Activated T-cell treated with anti-CD3 and anti-CD28 coated beads, Interleukin-2, amount 50 U/mL, for 4 hours (primary cell): ENCODE measurements around the gene TEFM. TPM values are rescaled to one million over a fixed set of nuclear protein-coding genes. Genes with fewer than 3 reads are reported as not detected.
"Not testable (repeated sequence)": the region's sequence is repeated elsewhere in the genome, so short reads cannot be mapped to it uniquely, and the experiment has no call there.

Experiments used
- ATAC-seq, 2 donors: fragments of 200-7000 bp; cut with Tn5 transposase; one replicate each; pipeline ENCODE4 v1.10.0; 2021
- DNase-seq: peaks from one replicate; pipeline ENCODE4 v3.0.0-alpha.2; 2020
- H3K27me3 Mint-ChIP-seq: one replicate; pipeline ENCODE4 v1.8.0; 2021; ENCODE audit warnings: low read depth, mixed read lengths
- H3K36me3 Mint-ChIP-seq: one replicate; pipeline ENCODE4 v1.8.0; 2022; ENCODE audit warnings: mixed read lengths; ENCODE audit not compliant: insufficient read depth
- H3K4me1 Mint-ChIP-seq: one replicate; pipeline ENCODE4 v1.8.0; 2021; ENCODE audit warnings: low read depth, mixed read lengths
- H3K4me3 Mint-ChIP-seq: one replicate; pipeline ENCODE4 v1.8.0; 2021; ENCODE audit warnings: mild to moderate bottlenecking, moderate library complexity, mixed read lengths
- H3K9me3 Mint-ChIP-seq: one replicate; pipeline ENCODE4 v1.8.0; 2021; ENCODE audit warnings: mixed read lengths
- total RNA-seq, 3 donors: library from RNA; stranded (reverse); gene quantifications; one replicate each; pipeline ENCODE4 v1.2.1, GENCODE V29; 2021

The TEFM gene, protein sequence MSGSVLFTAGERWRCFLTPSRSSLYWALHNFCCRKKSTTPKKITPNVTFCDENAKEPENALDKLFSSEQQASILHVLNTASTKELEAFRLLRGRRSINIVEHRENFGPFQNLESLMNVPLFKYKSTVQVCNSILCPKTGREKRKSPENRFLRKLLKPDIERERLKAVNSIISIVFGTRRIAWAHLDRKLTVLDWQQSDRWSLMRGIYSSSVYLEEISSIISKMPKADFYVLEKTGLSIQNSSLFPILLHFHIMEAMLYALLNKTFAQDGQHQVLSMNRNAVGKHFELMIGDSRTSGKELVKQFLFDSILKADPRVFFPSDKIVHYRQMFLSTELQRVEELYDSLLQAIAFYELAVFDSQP
- total RNA-seq, result 10 to 100 TPM; 12.1 to 15.9 (median 14.2) TPM

DNA sequence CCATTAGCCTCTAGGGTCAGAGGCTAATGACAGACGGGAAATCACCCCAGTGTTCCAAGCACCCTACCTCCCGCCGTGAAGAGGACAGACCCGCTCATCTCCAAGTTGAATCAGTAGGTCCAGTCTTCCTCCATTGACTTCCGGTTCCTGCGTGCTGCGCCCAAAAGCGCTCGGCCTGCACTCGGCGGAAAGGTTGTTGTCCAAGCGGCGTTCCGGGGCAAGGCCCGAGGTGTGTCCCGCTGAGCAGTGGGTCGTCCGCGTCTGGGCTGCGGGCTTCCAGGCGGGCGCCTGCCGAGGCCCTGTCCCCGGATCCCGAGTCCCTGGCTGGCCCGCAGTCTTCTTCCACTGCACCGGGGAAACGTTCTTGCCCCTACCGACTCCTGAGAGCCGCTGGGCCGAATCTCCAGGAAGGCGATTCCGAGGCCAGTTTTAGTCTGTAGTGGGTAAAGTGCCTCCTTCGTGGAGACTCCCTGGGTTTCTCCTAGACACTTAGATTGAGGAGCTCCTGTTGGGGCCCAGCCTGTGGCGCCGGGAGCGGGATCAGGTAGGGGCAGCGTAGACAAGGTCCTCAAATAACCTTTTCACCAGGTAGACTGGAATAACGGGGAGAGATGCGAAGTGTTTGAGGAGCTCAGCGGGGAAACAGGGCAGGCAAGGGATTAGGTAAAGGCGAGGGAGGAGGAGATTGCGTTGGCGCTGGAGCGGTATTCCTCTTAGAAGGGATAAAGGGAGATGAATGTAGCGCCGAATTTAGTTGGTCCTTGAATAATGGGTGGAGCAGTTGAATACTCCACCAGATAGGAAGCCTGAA lies at the start of gene TEFM:
TEFM (minus strand) TSS at position 138 of the 811 bp plus-strand sequence; CDS start at position 98, 40 bp downstream.
- Mint-ChIP-seq H3K27me3 (no peaks in the 10 kb centered on the region), H3K36me3 (peaks cover 15% of the 10 kb centered on the region), H3K9me3 (no peaks in the 10 kb centered on the region), H3K4me1 (peaks cover 43% of the 10 kb centered on the region), H3K4me3 (peak within 1 kb of the TSS; percentile 98)
- peak; percentile 99 for ATAC-seq
- peak; percentile 80 for DNase-seq

DNA sequence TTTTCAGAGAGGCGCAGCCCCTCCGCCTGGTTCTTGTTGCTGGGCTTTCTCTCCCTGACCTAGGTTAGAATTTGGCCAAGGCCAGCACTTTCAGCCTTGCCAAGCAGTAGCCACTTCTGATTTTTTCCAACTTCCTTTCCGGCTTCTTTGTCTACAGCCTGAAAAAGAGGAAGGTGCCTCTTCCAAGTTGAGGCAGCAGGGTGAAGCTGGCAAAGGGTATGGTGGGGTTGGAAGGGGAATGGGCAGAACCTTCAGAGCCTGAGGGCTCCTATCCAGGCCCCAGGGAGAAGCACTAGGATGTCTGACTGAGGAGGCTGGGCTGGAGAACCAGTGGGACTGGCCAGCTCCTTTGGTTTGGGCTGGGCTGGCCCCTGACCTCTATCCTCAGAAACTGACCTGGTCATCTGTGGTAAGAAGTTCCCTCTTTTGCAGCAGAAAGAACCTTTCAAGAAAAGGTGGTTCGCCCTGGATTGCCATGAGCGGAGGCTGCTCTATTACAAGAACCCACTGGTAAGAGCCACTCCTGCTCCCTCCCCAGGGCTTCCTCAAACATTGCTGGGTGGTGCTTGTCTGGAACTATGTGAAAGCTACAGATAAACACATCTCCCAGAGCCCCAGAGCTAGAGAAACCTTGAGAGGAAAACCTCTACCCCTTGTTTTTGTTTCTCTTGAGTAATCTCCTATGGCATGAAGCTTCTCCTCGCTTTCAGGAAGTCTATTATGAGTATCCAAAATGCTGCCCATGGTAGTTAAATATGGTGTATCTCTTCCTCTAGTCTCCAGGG lies 48.2 kb upstream of the TEFM start:
- H3K4me3 Mint-ChIP-seq, result no peak overlapping the region

DNA sequence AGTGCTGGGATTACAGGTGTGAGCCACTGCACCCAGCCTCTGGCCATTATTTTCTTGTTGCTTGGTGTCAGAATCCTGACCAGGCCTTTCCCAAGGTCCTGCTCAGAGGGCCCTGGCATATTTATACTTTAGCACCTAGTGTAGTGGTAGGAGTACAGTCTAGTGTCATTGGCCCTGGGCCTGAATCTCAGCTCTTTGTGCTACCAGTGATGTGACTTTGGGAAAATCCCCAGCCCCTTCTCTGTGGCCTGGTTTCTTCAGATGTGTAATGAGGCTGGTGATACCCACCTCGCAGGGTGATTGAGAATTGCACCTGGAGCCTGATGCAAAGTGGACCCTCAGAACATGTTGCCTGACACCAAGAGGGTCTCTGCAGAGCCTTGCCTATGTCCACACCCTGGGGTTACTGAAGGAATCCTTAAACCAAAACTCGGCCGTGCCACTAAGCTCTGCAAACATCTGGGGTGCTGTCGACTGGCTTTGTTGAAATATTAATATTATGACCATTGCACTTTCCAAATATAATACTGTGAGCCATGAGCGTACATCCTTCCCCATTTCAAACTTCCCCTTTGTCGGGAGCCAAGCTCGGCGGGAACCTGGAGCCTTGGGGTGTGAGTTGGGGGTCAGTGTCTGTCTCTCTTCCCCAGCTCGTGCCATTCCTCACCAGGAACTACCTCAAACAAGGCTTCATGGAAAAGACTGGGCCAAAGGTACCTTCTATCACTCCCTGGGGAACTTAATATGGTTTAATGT lies 46.8 kb upstream of the TEFM start:
- no peaks in the 10 kb centered on the region for H3K36me3 Mint-ChIP-seq
- ATAC-seq (no peak), DNase-seq (no peak)
- no peaks in the 10 kb centered on the region for H3K9me3 Mint-ChIP-seq
- H3K4me3 Mint-ChIP-seq, result no peak overlapping the region
- no peaks in the 10 kb centered on the region for H3K27me3 Mint-ChIP-seq
- H3K4me1 Mint-ChIP-seq, result peaks cover 4% of the 10 kb centered on the region

More for the DNA sequence above, 48.2 kb upstream of the TEFM start:
- no peaks in the 10 kb centered on the region for H3K9me3 Mint-ChIP-seq
- peaks cover 10% of the 10 kb centered on the region for H3K27me3 Mint-ChIP-seq
- H3K4me1 Mint-ChIP-seq, result peaks cover 4% of the 10 kb centered on the region
- DNase-seq (no peak), ATAC-seq (no peak)
- no peaks in the 10 kb centered on the region for H3K36me3 Mint-ChIP-seq

DNA sequence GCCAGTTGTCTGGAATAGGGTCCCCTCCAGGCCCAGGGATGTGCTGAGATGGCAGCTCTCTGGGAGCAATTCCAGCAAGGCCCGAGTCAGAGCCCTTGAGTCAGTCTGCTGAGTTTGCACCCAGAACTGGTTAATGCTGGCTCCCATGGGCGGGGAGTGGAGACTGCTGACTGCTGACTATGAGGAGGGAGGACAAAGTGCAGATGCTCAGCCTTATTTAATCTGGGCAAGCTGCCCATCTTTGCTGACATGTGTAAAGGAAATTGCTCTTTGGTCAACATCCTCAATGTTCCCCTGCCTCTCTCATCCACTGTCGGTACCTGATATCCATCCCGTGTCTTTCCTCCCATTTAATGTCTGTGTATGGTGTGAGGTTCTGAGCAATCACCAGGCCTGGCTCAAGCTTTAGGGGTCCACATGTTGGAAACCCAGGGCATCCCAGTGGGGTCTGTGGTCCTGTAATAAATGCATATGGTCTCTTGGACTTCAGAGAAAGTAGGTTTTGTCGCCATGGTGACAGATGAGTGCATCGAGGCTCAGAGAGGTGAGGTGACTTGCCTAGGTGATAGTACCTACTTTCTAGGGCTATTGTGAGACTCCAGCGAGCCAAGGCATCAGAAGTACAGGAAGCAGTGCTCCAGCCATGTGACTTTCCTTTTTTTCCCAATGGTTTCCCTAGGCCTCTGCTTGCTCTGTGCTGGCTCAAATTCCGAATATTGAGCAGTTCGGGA lies 44.8 kb upstream of the TEFM start:
- Mint-ChIP-seq H3K27me3 (no peaks in the 10 kb centered on the region), H3K9me3 (no peaks in the 10 kb centered on the region), H3K4me3 (no peak overlapping the region), H3K36me3 (no peaks in the 10 kb centered on the region), H3K4me1 (peaks cover 4% of the 10 kb centered on the region)
- ATAC-seq (no peak), DNase-seq (no peak)

DNA sequence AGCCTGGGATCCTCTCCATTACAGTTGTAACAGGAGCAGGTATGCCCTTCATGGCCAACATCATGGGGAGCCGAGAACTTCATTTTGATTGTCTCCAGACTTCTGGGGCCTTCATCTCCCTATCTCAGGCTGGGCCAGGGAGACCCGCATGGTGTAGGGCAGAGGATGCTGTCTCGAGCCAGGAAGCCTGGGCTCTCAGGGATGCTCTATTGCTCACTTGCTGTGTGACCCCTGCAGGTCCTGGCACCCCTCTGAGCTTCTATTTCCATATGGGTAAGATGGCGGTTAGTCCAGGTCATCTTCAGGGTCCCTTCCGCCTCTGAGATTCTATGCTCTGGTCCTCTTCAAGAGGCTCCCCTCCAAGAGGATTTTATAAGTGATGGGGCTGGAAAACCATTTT lies 44.2 kb upstream of the TEFM start:
- H3K9me3 Mint-ChIP-seq, result no peaks in the 10 kb centered on the region

DNA sequence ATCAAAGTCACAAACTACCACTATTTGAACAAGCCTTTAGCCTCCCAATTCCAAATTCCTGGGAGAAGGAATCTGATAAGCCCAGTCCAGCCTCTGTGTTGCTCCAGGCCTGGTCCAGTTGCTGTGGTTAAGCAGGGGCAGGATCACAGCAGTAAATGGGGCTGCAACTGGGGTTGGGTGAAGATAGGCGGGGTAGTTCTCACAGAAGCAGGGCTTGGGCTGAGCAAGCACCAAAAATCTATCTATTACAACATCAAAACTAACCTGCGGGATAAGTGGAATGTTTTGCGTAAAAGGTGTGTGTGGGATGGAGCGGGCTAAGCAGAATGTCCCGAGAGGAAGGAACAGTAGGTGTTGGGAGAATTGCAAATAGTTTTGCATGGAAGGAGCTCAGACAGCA lies 41.8 kb upstream of the TEFM start:
- no peaks in the 10 kb centered on the region for H3K27me3 Mint-ChIP-seq
- H3K36me3 Mint-ChIP-seq, result no peaks in the 10 kb centered on the region
- H3K4me3 Mint-ChIP-seq, result no peak overlapping the region
- ATAC-seq (no peak), DNase-seq (no peak)
- no peaks in the 10 kb centered on the region for H3K9me3 Mint-ChIP-seq
- H3K4me1 Mint-ChIP-seq, result peaks cover 3% of the 10 kb centered on the region

More for the DNA sequence above, 44.2 kb upstream of the TEFM start:
- ATAC-seq (no peak), DNase-seq (no peak)
- H3K4me3 Mint-ChIP-seq, result no peak overlapping the region
- H3K27me3 Mint-ChIP-seq, result no peaks in the 10 kb centered on the region
- H3K4me1 Mint-ChIP-seq, result peaks cover 4% of the 10 kb centered on the region
- no peaks in the 10 kb centered on the region for H3K36me3 Mint-ChIP-seq

DNA sequence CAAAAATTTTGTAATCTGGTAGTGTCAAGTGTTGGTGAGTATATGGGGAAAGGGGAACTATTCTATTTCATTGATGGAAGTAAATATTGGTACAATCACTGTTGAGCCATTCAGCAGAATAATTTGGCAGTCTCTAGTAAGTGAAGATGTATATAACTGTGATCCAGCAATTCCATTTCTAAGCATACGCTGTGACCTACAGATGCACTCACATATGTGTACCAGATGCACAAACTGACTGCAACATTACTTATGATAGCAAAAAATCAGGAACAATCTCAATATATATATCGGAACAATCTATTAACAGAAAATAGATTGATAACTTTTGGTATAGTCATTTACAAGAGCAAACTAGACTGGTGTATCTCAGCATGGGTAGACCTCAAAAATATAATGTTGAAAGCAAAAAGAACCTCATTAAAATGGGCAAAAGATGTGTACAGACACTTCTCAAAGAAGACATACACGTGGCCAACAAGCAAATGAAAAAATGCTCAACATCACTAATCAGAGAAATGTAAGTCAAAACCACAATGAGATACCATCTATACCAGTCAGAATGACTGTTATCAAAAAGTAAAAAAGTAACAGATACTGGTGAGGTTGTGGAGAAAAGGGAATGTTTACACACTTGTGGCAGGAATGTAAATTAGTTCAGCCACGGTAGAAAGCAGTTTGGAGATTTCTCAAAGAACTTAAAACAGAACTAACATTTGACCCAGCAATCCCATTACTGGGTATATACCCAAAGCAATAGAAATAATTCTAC lies 36.5 kb upstream of the TEFM start:
- no peak overlapping the region for H3K4me3 Mint-ChIP-seq
- no peak for DNase-seq
- no peaks in the 10 kb centered on the region for H3K27me3 Mint-ChIP-seq
- ATAC-seq, result no peak
- H3K4me1 Mint-ChIP-seq, result peaks cover 3% of the 10 kb centered on the region
- H3K9me3 Mint-ChIP-seq, result no peaks in the 10 kb centered on the region
- H3K36me3 Mint-ChIP-seq, result no peaks in the 10 kb centered on the region

DNA sequence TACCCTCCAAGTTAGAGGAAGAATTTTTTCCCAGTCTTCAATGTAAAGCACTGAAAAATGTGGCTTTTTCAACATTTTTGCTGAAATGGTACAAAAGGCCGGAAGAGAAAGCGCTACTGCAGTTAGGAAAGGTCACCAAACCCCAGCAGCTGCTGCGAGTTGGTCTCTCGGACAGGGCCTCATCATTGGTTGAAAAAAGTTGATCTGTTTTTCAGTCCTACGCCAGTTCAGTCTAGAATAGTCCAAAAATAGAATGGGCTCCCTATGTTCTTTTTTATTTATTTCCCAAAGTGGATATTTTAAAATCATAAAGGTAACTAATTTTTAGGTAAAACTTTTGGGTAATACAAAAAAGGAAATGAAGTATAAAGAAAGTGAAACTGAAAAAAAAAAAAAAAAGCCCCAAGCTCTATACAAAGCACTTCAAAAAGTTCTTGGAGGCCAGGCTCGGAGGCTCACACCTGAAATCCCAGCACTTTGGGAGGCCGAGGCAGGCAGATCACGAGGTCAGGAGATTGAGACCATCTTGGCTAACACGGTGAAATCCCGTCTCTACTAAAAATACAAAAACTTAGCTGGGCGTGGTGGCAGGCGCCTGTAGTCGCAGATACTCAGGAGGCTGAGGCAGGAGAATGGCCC lies 33.1 kb upstream of the TEFM start:
- Mint-ChIP-seq H3K4me3 (peak overlapping the region; percentile 8), H3K4me1 (peaks cover 3% of the 10 kb centered on the region), H3K27me3 (no peaks in the 10 kb centered on the region), H3K36me3 (no peaks in the 10 kb centered on the region), H3K9me3 (no peaks in the 10 kb centered on the region)
- ATAC-seq (no peak), DNase-seq (no peak)

DNA sequence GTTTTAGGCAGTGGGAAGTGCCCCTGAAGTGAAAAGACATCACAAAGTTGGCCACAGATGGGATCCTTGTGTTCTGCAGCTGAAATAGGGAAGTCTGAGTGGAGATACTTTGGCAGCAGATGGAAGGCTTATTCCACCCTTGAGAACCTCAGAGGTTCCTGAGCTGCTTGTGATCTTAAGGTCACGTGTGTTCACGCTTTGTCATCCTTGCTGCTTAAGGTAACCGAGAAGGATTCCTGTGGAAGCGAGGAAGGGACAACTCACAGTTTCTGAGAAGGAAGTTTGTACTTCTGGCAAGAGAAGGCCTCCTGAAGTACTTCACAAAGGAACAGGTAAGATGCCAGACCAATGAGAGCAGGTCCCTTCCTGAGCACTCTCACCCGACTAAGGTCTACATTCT lies 27.9 kb upstream of the TEFM start:
- no peaks in the 10 kb centered on the region for H3K9me3 Mint-ChIP-seq
- H3K4me1 Mint-ChIP-seq, result peaks cover under 1% of the 10 kb centered on the region
- no peaks in the 10 kb centered on the region for H3K27me3 Mint-ChIP-seq
- no peak for DNase-seq
- no peak for ATAC-seq
- no peaks in the 10 kb centered on the region for H3K36me3 Mint-ChIP-seq
- no peak overlapping the region for H3K4me3 Mint-ChIP-seq

DNA sequence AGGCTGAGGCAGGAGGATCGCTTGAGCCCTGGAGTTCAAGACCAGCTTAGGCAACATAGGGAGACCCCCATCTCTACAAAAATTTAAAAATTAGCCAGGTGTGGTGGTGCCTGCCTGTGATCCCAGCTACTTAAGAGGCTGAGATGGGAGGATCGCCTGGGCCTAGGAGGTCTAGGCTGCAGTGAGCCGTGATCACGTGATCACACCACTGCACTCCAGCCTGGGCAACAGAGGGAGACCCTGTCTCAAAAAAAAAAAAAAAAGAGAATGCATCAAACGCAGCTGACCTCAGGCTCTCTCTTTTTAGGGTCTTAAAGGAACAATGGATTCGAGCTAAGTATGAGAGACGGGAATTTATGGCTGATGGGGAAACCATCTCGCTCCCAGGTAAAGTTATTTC lies 25.5 kb upstream of the TEFM start:
- ATAC-seq, H3K9me3 Mint-ChIP-seq, DNase-seq, H3K36me3 Mint-ChIP-seq, H3K4me3 Mint-ChIP-seq, H3K27me3 Mint-ChIP-seq, H3K4me1 Mint-ChIP-seq: not testable (repeated sequence)

DNA sequence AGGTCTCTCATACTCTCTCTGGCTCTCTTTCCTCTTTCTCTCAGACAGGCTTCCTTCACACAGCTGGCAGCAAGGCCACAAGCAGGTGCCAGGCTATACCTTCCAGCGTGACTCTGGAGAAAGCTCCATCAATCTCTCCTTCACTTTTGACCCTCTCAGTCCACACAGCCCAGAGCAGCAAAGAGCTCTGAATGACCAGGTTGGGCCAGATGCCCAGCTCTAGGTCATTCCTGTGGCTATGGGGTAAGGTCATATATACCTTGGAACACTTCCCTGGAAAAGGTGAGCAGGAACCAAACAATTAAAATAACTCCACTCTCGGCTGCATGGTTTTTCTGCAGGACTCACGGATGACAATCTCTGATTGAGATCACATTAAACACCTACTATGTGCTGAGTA lies 24.5 kb upstream of the TEFM start:
- no peak for DNase-seq
- peaks cover 18% of the 10 kb centered on the region for H3K27me3 Mint-ChIP-seq
- H3K36me3 Mint-ChIP-seq, result no peaks in the 10 kb centered on the region
- ATAC-seq, result no peak
- H3K4me1 Mint-ChIP-seq, result no peaks in the 10 kb centered on the region
- H3K4me3 Mint-ChIP-seq, result no peak overlapping the region
- no peaks in the 10 kb centered on the region for H3K9me3 Mint-ChIP-seq

DNA sequence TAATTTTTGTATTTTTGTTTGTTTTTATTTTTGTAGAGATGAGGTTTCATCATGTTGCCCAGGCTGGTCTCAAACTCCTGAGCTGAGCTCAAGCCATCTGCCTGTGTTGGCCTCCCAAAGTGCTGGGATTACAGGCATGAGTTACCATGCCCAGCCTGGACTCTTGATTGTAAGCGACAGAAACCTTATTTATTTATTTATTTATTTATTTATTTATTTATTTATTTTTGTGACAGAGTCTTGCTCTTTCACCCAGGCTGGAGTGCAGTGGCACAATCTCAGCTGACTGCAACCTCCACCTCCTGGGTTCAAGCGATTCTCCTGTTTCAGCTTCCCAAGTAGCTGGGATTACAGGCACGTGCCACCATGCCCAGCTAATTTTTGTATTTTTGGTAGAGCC lies 23.8 kb upstream of the TEFM start:
- not testable (repeated sequence) for DNase-seq, H3K36me3 Mint-ChIP-seq

More for the DNA sequence above, 23.8 kb upstream of the TEFM start:
- H3K4me1 Mint-ChIP-seq, ATAC-seq, H3K9me3 Mint-ChIP-seq, H3K4me3 Mint-ChIP-seq: not testable (repeated sequence)
- H3K27me3 Mint-ChIP-seq, result peaks cover 20% of the 10 kb centered on the region
